Measurements from ENCODE around the gene SDK2. TPM values are rescaled to one million over a fixed set of nuclear protein-coding genes. Genes with fewer than 3 reads are reported as not detected.

The SDK2 gene
- total RNA-seq, 2 donors from 2014 or later, result 16.5 to 26.3 TPM

DNA sequence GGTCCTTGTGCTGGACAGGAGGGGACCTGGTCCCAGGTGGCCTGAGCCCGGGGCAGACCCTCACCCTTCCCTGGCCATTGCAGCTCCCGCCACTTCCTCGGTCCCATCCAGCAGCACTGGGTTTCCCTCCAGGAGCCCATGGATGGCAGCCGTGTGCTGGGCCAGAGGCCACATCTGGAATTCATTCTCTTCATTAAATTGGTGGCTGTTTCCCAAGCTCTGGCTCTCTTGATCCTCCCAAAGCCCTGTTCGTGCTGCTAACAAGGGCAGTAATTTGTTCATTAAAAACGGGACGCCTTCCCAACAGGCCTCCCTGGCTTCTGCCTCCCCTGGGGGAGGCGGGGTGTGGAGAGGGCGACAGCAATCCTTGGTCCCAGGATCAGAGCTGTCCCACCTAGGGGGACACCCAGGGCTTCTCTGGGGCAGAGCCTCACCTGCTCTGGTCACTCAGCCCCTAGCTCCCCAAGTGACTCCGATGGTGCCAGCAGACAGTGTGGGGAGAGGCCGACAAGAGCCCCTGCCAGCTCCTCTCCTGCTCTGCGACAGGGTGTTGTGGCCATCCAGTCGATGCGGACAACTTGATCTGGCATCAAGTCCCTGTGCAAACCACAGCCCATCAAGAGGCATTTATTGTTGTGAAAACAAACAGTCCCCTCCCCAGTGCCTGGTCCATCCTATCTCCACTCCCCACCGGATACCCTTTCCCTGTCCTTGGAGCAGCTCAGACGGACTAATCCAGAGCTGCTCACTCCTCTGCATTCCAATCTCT is 44.0 kb downstream of the SDK2 start:
- Histone ChIP-seq H3K36me3 (no peaks in the 10 kb centered on the region), H3K27me3 (replicated peaks; ENCODE audit: insufficient read depth) (no peaks in the 10 kb centered on the region), H3K9me3 (no peaks in the 10 kb centered on the region), H3K4me1 (replicated peaks) (no peaks in the 10 kb centered on the region), H3K4me3 (no peak overlapping the region), H3K27ac (no peak overlapping the region)
- DNase-seq (ENCODE audit: low spot score), result no peak
- intact Hi-C loops (cut with DNase I), result no loop called here
- 64% methylated on average over 16 of the region's 16 CpGs for WGBS
- TF ChIP-seq, protein P1, sequence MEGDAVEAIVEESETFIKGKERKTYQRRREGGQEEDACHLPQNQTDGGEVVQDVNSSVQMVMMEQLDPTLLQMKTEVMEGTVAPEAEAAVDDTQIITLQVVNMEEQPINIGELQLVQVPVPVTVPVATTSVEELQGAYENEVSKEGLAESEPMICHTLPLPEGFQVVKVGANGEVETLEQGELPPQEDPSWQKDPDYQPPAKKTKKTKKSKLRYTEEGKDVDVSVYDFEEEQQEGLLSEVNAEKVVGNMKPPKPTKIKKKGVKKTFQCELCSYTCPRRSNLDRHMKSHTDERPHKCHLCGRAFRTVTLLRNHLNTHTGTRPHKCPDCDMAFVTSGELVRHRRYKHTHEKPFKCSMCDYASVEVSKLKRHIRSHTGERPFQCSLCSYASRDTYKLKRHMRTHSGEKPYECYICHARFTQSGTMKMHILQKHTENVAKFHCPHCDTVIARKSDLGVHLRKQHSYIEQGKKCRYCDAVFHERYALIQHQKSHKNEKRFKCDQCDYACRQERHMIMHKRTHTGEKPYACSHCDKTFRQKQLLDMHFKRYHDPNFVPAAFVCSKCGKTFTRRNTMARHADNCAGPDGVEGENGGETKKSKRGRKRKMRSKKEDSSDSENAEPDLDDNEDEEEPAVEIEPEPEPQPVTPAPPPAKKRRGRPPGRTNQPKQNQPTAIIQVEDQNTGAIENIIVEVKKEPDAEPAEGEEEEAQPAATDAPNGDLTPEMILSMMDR (IDR thresholded peaks at IDR 0.05), result no peak
- TF ChIP-seq POLR2AphosphoS5 (IDR thresholded peaks at IDR 0.05), result no peak
- TF ChIP-seq POLR2A (IDR thresholded peaks at IDR 0.05), result no peak

DNA sequence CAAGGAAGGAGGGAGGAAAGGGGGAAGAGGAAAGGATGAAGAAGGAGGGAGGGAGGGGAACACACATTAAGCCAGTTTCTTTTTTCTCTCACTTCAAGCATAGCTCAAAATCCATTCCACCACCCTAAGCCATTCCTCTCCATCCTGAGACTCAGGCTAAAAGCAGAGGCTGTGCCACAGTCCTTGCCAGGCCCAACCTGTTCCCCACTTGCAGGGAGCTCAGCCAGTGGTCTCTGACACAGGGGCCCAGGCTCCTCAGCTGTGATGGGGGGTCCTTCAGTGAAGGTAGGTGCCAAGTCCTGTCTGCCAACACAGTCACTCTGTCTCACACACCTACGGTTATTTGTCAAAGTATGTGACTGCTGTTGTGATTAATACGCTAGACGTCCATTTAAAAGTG is 44.6 kb downstream of the SDK2 start:
- intact Hi-C loops (cut with DNase I), result no loop called here

DNA sequence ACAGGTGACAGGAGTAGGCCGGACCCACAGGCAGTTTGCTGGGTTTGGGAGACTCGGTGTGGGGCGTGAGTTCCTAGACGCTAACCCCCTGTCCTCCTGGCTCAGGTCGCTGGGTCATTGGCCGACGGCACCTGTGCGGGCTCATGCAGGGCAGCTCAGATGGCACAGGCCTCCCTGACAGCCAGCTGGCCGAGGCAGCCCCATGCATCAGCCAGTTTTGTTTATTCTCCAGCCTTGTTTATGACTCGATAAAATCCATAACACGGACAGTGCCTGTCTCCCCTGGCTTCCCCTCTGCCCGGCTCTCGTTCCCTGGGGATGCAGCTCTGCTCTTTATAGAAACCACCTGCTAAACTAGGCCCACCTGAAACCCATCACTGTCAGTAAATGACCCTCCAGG is 46.0 kb downstream of the SDK2 start:
- Histone ChIP-seq H3K4me1 (replicated peaks) (no peaks in the 10 kb centered on the region), H3K4me3 (no peak overlapping the region), H3K36me3 (no peaks in the 10 kb centered on the region), H3K9me3 (no peaks in the 10 kb centered on the region), H3K27me3 (replicated peaks; ENCODE audit: insufficient read depth) (no peaks in the 10 kb centered on the region), H3K27ac (no peak overlapping the region)
- 78% methylated on average over 13 of the region's 13 CpGs for WGBS
- intact Hi-C loops (cut with DNase I), result no loop called here
- no peak for TF ChIP-seq POLR2AphosphoS5 (IDR thresholded peaks at IDR 0.05)
- no peak for TF ChIP-seq POLR2A (IDR thresholded peaks at IDR 0.05)
- TF ChIP-seq, protein P1 (IDR thresholded peaks at IDR 0.05), result no peak
- no peak for DNase-seq (ENCODE audit: low spot score)

More for the DNA sequence above, 44.6 kb downstream of the SDK2 start:
- TF ChIP-seq POLR2AphosphoS5 (IDR thresholded peaks at IDR 0.05), result no peak
- TF ChIP-seq, protein P1 (IDR thresholded peaks at IDR 0.05), result no peak
- TF ChIP-seq POLR2A (IDR thresholded peaks at IDR 0.05), result no peak
- H3K27me3 ChIP-seq (replicated peaks; ENCODE audit: insufficient read depth), result no peaks in the 10 kb centered on the region
- no peak overlapping the region for H3K4me3 ChIP-seq
- no peaks in the 10 kb centered on the region for H3K4me1 ChIP-seq (replicated peaks)
- no peaks in the 10 kb centered on the region for H3K9me3 ChIP-seq
- no peak overlapping the region for H3K27ac ChIP-seq
- WGBS, result 87% methylated on average over 3 of the region's 3 CpGs
- no peaks in the 10 kb centered on the region for H3K36me3 ChIP-seq
- DNase-seq (ENCODE audit: low spot score), result no peak

DNA sequence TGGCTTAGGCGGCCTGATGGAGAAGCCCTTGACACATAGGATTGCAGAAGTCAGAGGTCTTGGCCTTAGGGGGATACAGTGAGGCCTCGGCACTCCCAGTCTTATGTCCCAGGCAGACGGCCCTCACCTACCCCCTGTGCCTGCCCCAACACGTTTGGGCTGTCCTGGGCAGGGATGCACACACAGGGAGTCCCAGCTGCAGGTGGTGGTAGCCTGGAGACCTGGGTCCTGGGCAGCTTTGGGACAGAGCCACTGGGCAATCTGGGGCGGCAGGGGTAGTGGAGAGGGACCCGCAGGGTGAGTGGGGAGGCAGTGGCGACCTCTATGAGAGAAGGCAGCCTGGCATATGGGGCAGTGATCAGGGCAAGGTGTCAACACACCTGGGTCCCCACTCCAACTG is 48.3 kb downstream of the SDK2 start:
- DNase-seq (ENCODE audit: low spot score), result no peak
- Histone ChIP-seq H3K27me3 (replicated peaks; ENCODE audit: insufficient read depth) (no peaks in the 10 kb centered on the region), H3K9me3 (no peaks in the 10 kb centered on the region), H3K36me3 (no peaks in the 10 kb centered on the region), H3K4me3 (no peak overlapping the region), H3K4me1 (replicated peaks) (no peaks in the 10 kb centered on the region), H3K27ac (no peak overlapping the region)
- TF ChIP-seq POLR2AphosphoS5 (IDR thresholded peaks at IDR 0.05) (no peak), POLR2A (IDR thresholded peaks at IDR 0.05) (no peak)
- TF ChIP-seq, protein P1 (IDR thresholded peaks at IDR 0.05), result no peak
- 75% methylated on average over 5 of the region's 7 CpGs for WGBS
- intact Hi-C loops (cut with DNase I), result no loop called here

DNA sequence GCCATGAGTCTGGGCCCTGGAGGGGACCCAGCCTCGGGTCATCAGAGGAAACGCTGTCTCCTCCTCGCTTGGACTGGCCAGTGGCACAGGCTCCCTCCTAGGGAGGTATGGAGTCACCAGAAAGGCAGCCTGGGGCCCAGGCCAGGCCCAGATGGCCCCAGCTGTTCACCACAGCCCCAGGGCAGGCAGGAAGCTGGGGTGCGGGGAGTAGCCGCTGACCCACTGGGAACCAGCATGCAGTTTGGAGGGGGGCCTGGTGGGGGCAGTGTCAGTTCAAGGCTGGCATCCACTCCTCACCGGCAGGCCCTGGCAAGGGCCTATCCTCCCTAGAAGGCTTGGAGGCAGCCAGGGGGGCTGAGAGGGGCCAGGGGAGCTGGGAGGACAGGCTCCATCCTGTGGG is 48.8 kb downstream of the SDK2 start:
- H3K4me3 ChIP-seq, result no peak overlapping the region
- no peak overlapping the region for H3K27ac ChIP-seq
- intact Hi-C loops (cut with DNase I), result no loop called here
- TF ChIP-seq POLR2AphosphoS5 (IDR thresholded peaks at IDR 0.05) (no peak), POLR2A (IDR thresholded peaks at IDR 0.05) (no peak)
- TF ChIP-seq, protein P1 (IDR thresholded peaks at IDR 0.05), result peak in 3 of 4 experiments; percentile 26 to 60 (median 49)
- peak; percentile 30 for DNase-seq (ENCODE audit: low spot score)
- WGBS, result 57% methylated on average over 5 of the region's 6 CpGs
- H3K4me1 ChIP-seq (replicated peaks), result no peaks in the 10 kb centered on the region
- no peaks in the 10 kb centered on the region for H3K36me3 ChIP-seq
- H3K27me3 ChIP-seq (replicated peaks; ENCODE audit: insufficient read depth), result no peaks in the 10 kb centered on the region
- H3K9me3 ChIP-seq, result no peaks in the 10 kb centered on the region

All from prostate gland (tissue), 2 donors.